GM10266 (cell line): ENCODE measurements around the gene PDCD6IP.
A peak's percentile ranks its signal among the peaks of the same experiment; 100 is the strongest.

Experiments
- DNase-seq: peaks from one replicate; pipeline ENCODE4 v3.0.0; 2012; ENCODE audit errors: extremely low spot score
- CTCF ChIP-seq: IDR thresholded peaks from 2 replicates; pipeline ENCODE4 v1.5.1; 2012; ENCODE audit warnings: mild to moderate bottlenecking, low read depth; ENCODE audit not compliant: control insufficient read depth, insufficient read depth; ENCODE audit errors: missing control alignments

The PDCD6IP gene

GRCh38 chr3:33787328-33788009 lies 11.0 kb upstream of the PDCD6IP start:
- DNase-seq = peak; percentile 55
- TF ChIP-seq CTCF = peak; percentile 85

DNA sequence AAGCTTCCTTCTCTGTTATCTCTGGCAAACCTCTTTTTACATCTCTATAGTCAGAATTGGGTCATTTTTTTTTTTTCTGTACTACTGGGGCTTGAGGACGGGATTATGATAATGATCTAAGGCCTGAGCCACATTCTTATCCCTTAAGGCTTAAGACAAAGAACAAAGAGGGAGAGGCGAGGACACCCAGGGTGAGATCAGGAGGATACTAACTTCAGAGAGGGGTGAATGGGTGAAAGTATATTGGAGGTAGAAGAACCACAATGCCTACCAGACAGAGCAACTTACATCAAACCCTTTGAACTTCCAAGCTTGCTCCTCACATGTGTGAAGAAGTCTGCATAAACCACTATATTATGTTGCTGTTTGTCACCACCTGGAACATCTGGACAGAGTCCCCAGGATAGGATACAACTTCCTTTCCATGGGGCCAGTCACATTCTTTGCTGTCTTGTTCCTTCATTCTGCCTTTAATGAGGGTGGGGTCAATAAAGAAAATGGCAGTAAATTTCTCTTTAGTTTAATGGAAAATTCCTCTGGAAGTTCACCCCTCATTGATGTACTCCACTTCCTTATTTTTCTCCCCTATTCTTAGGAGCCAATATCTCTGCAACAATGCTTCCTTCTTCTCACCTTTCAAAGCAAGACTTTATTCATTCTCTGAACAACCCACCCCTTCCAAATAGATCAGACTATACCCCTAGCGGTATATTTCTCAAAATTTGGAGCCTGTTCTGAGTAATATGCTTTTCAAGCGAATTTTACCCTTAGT lies 9.1 kb upstream of the PDCD6IP start:
- no peak for DNase-seq
- no peak for TF ChIP-seq CTCF

GRCh38 chr3:33790091-33790490 lies 8.3 kb upstream of the PDCD6IP start:
- no peak for DNase-seq
- no peak for TF ChIP-seq CTCF

DNA sequence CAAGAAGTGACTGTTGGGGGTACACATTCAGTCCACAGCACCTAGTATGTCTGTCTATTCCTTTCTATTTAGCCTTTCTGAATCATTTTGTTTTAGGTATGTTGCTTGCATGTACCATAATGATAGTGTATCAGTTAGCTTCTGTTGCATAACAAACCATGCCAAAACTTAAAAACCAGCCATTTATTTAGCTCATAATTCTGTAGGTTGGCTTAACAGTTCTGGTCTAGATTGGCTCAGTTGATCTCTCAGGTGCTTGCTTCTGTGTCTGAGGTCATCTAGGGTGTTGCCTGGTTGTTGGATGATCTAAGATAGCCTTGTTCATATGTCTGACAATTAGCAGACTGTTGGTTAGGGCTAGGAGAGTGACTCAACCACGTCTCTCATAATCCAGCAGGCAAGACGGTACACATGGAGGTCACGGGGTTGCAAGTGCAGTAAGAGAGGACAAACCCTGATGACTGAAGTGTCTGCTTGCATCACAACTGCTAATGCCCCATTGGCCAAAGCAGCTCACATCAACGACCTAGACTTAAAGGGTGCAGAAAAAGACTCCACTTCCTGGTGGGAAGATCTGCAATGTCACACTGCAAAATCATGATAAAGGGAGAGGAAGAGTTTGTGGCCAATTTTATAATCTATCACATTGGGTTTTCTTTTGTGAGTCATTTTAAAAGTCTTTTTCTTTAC lies 6.8 kb upstream of the PDCD6IP start:
- TF ChIP-seq CTCF = no peak
- DNase-seq = no peak

- no peak for DNase-seq
- TF ChIP-seq CTCF = no peak
These were observed 6.1 kb upstream of the PDCD6IP start for GRCh38 chr3:33792167-33792892.

- TF ChIP-seq CTCF = no peak
- no peak for DNase-seq
These were observed 3.3 kb upstream of the PDCD6IP start for GRCh38 chr3:33795131-33795530.
